Erythroblast (primary cell): ENCODE data around the gene FCRL1.

ENCODE experiments used
- GATA1 ChIP-seq: IDR thresholded peaks from 2 replicates; pipeline ENCODE4 v1.6.1; 2011; ENCODE audit warnings: low read depth, mild to moderate bottlenecking, control low read depth, low read length, moderate library complexity
- POLR2A ChIP-seq: IDR thresholded peaks from 2 replicates; pipeline ENCODE4 v1.6.1; 2011; ENCODE audit warnings: mild to moderate bottlenecking, low read length

DNA sequence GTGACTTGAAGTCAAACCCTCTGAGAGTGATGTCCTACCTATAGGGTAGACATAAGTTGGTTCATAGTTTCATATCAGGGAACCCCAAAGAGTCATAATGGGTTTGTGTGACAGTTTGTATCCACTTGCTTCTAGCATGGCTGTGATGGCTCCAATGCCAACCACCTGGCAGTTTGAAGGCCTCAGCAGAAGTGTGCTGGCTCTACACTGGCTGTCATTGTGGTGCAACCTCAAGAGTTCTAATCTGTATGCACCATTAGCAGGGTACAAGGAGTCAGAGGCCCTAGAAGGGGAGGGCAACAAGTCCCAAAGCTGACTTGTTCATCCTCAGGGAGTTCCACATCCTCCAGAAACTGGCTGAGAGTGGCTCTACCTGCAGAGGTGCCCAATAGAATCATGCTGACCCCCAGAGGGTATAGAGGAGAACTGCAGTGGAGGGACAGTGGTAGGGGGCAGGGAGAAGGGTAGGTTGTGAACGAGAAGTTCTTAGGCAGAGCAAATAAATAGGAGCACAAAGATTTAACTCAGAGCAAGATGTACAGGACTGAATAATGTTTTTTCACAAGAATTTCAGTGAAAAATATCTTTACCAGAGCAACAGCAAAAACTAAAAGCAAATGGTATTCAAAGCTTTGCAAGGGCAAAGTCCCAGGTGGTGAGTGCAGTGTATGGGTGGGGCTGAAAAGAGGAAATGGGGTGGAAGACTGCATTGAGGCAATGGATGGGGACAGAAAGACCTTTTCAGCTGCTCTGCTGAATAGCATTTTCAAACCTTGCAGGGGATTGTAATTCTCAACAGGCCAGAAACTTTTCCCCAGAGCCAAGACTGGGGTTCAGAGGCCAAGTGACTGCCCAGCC is 46.2 kb downstream of the FCRL1 start:
- no peak for TF ChIP-seq POLR2A
- no peak for TF ChIP-seq GATA1
